GM08714 (cell line): ENCODE results near the gene THSD4.
"Not testable (repeated sequence)": the region's sequence is repeated elsewhere in the genome, so short reads cannot be mapped to it uniquely, and the experiment has no call there.

Source experiments
- H3K4me3 ChIP-seq: fragments of 200-500 bp; sonication (Bioruptor generic); 2 replicates; pipeline ENCODE4 v1.5.1; 2014; ENCODE audit warnings: mild to moderate bottlenecking, low read length, inconsistent platforms
- ZNF274 ChIP-seq: IDR thresholded peaks from 2 replicates; pipeline ENCODE4 v1.6.1; 2012; ENCODE audit warnings: mild to moderate bottlenecking, low read depth, low read length

The THSD4 gene

DNA sequence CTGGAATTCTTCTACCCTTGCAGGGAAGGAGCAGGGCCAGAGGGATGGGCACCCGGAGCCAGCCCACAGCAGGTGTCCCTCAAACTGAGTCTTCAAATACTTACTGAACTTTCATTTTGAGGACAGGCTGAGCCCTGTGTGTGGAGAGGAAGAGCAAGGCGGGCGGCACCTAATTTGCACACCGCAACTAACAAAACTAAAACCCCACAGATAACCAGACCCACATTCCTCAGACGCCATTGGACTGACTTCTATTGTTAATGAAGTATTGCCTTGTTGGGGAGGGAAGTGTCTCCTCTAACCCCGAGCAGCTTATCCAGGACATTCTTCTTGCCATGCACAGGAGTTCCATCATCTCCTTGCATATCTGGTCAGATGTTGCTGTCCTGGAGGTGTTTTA is 589.9 kb downstream of the THSD4 start:
- TF ChIP-seq ZNF274 = no peak
- no peak overlapping the region for H3K4me3 ChIP-seq

DNA sequence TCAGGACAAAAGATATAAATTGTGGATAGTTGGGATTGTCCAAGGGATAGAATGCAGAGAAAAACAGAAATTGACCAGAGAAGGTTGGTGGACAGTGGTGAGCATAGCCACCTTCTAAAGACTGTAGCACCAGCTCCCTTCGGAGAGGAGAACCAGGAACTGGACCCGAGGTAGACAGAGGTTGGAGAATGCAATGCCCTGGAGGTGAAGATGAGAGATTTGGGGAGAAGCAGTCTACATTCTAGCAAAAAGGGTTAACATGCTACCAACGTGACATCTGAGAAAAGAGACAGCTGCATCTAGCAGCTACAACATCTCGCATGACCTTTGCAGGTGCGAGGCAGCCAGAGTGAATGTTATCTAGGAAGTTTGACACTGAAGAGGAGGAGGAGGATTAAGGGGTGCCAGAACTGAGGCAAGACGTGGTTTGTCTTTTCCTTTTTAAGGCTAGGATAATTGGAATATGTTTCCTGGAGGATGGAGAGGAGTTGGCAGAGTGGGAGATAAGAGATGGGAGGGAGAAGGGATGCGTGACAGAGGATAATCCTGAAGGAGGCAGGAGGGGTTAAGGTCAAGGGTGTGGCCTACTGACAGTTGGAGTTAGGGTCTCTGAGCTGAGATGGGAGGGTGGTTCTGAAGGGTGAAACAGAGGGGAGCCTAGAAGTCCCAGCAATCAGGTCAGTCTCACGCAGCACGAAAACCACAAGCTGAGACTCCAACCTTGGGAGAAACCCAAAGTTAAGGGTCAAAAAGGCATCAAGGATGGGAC is 591.4 kb downstream of the THSD4 start:
- TF ChIP-seq ZNF274 = no peak
- H3K4me3 ChIP-seq = no peak overlapping the region

DNA sequence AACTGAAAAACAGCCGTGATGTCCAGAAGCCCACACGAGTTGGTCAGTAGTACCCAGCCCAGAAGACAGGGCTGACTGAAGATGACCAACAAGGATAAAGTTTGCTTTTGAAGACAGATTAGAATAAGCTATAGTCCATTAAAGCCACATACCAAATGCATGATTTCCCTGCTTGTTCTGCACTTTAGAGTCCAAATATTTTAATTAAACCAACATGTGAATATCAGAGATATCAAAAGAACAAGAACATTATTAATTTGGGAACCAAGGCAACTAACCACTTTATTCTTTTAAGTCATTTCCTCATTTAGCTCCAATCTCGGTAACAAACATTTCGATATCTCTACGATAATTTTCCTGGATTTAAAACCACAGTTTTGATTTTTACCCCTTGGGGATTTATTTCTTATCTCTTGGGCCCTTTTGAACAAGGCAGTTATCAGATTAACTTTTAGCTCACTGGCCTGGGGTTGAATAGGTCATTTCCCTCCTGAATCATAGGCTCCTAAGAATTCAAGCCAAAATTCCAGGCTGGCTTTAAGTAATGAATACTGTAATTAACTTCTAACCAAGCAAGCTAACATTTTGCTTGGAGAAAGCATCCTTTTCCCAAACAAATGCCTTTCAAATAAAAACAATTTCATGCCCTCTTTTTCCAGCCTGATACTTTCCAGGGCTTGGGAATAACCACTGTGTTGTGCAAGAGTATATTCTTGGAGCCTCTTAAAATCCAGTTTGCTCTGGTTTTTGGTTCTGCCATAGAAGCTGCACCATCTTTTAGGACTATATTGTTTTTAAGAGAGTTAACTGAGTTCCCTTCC is 592.2 kb downstream of the THSD4 start:
- H3K4me3 ChIP-seq = no peak overlapping the region
- no peak for TF ChIP-seq ZNF274

DNA sequence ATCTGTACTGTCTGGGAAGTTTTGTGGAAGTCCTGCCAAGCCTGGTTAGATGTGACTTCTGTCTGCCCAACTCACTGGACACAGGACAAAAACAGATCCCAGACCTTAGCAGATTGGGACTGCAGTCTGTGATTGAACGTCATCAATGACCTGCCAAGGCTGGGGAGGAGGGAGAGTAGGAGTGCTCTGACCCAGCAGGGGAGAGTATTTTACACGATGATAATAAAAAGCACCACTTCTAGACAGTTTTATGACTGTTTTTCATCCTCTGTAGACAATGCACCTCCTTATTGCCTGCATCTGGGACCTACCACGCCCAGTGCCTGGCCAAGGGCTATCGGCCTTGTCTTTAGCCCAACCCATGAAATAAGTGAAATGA is 592.8 kb downstream of the THSD4 start:
- H3K4me3 ChIP-seq = no peak overlapping the region

DNA sequence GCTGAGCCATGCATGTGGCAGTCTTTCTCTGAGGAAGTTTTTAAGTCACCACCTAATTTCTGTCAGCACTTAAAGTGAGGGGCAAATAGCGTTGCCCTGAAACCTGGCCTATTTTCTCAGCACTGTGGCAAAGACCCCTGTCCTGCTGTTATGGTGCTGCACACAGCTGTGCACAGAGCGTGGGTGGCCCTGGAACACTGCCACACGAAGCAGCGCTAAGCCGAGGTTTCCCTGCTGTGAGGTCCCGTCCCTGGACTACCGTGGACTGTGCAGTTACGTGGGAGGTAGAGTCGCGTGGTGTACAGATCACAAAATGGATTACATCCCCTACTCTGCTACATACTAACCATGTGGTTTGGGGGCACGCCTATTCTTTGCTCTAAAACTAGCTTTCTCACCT is 593.5 kb downstream of the THSD4 start:
- TF ChIP-seq ZNF274 = no peak
- no peak overlapping the region for H3K4me3 ChIP-seq

More for the DNA sequence above, 592.8 kb downstream of the THSD4 start:
- TF ChIP-seq ZNF274 = no peak

DNA sequence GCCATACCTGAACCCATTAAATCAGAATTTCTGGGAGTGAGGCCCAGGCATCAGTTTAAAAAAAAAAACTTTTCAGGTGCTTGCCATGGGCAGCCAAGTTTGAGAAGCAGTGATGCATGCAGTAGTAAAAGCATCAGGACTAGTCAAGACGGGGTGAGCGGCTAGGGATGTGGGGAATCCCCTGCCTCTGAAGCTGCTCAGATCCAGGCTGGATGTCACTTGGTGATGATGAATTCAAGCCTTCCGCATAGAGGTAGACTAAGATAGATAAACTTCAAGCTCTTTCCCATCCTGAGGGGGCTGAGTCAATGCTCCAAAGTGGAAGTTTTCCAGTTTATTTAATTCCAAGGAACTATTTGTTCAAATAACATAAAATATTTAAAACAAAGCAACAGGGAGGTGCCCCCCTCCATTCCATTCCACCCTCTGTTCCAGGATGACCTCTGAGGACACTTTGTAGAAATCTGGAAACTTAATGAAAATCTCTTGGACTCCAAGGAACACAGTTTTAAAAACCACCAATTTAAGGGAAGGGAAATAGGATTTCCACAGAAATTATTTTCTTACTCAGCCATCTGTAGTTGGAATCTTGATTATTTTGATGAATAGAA is 594.6 kb downstream of the THSD4 start:
- TF ChIP-seq ZNF274 = no peak
- H3K4me3 ChIP-seq = no peak overlapping the region

DNA sequence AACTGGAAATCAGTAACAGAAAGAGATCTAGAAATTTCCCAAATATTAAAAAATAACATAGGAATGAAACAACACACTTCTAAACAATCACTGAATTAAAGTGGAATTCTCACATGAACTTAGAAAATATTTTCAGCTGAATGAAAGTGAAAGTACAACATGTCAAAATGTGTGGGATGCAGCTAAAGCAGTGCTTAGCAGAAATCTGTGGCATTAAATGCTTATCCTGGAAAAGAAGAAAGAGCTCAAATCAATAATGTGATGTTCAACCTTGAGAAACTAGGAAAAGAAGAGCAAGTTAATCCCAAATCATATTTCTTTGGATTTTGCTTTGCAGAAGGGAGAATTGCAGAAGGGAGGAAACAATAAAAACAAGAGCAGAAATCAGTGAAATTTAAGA is 596.9 kb downstream of the THSD4 start:
- TF ChIP-seq ZNF274 = no peak
- no peak overlapping the region for H3K4me3 ChIP-seq

DNA sequence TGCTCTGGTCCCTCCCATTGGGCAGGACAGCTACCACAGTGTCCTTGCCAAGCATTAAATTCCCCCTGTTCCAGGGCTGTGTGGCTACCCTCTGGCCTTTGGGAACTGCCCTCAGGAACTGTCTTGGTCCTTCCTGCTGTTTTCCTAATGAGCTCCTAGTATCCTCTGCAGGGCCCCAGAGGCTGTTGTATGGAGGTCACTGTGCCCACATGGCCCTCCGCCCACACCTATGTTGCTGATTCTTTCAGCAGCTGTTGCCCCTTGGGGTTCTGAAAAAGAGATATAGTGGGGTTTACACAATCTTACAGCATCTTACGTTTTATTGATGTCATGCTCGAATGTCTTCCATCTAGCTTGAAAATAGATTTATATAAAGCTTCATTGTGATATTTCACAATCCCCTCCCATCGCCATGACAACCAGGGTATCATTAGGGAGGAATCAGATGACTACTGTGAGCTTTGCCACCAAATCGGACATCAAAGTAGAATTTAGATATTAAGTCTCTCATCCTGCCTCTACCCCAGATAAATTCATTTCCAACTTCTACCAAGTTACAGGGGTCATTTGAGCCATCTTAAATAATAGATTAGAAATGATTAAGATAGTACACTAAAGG is 598.0 kb downstream of the THSD4 start:
- no peak for TF ChIP-seq ZNF274
- H3K4me3 ChIP-seq = no peak overlapping the region

DNA sequence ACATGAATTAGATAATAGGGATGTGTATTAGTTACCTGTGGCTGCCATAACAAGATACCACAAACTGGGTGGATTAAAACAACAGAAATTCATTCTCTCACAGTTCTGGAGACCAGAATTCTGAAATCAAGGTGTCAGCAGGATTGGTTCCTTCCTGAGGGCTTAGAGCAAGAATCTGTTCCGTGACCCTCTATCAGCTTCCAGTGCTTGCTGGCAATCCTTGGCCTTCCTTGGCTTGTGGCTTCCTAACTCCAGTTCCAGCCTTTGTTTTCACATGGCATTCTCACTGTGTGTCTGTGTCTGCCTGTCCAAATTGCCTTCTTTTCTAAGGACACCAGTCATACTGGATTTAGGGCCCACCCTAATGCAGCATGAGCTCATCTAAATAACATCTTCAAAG is 600.6 kb downstream of the THSD4 start:
- no peak for TF ChIP-seq ZNF274
- no peak overlapping the region for H3K4me3 ChIP-seq

DNA sequence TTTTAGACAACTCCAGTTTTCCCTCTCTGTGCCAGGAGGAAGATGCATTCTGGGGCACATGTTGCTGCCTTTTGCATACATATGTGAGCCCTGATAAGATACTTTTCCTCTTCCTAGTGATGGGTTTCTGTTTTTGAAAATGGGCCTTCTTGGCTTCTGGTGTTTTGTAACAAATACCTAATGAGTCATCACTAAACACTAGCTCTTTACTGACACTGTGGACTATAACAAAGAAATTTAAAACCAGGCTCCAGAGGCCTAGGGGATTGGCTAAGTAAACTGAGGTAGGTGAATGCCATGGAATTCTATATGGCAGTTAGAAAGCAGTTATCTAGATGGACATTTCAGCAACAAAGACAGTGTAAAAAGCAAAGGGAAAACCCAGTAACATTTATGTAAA is 601.7 kb downstream of the THSD4 start:
- no peak for TF ChIP-seq ZNF274

DNA sequence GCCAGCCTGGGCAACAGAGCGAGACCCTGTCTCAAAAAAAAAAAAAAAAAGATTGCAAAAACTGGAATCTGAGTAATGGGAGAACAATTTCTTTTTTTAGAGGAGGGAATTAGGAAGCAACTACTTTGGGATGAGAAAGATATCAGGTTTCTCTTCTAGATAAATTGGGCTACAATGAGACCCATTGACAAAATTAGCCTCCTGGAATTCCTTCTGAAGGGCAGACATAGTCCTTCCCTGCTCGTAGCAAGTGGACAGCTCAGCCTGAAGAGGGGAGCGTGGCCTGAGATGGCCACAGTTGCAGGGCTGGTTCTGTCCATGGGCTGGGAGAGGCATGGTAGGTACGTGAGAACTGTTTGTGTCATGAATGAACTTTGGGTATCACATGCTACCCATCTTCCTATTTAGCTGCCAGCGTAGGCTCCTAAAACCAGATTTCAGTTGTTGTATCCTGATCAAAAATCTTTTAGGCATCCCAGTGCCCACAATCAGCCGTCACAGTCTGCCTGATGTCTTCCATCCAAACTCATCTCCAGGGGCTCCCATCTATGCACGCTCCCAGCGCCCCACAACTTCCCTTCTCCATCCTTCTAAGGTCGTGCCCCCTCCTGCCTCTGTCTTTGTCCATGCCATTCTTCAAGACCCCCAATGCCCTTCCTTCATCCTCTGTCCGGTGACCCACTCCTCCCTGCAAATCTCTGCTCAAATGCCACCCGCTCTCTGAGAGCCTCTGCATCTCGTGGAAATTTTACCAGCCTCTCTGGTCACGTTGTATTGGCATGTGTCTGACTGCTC is 603.0 kb downstream of the THSD4 start:
- H3K4me3 ChIP-seq = no peak overlapping the region
- no peak for TF ChIP-seq ZNF274

More for the DNA sequence above, 601.7 kb downstream of the THSD4 start:
- H3K4me3 ChIP-seq = no peak overlapping the region

DNA sequence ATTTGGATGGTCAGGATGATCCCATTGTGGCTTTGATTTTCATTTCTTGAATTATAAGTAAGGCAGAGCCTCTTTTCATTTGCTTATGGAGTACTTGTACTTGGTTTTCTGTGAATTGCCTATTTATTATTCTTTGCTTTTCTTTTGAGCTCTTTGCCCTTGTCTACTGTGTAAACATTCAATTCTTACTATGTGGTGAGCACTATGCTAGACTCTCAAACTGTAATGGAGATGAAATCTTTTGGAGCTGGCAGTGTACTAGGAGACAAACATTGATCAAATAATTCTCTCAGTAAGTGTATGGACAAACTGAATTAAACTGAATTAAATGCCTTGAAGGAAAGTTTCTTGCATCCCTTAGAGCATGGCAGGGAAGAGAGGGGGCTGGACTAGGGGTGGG is 608.1 kb downstream of the THSD4 start:
- no peak for TF ChIP-seq ZNF274
- H3K4me3 ChIP-seq = no peak overlapping the region

DNA sequence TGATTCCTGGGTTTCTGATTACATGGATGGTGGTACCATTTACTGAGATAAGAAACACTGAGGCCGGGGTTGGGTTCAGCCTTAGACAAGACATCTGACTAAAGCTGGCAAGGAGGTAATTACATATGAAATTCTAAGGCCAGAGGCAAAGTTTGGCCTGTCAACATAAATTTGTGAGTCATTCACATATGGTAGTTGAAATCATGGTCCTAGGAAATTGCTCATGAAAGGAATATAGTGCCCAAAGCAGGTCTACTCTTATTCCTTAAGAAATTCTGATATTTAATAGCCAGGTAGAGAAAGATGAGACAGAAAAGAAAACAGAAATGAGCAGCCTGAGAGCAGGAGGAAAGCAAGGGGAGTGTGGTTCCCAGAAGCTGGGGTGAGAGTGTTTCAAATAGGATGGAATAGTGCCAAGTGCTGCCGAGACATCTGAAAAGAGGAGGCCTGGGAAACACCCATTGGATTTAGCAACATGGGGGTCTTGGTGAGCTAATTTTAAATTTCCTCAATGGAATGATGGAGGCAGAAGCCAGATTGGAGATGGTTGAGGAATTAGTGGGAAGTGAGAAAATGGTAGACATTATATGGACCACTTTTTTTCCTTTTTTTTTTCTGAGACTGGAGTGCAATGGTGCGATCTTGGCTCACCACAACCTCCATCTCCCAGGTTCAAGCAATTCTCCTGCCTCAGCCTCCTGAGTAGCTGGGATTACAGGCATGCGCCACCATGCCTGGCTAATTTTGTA is 610.1 kb downstream of the THSD4 start:
- H3K4me3 ChIP-seq = not testable (repeated sequence)
